GM18873 (cell line): Measurements from ENCODE around the gene TUBA3D.
"Not testable (repeated sequence)": the region's sequence is repeated elsewhere in the genome, so short reads cannot be mapped to it uniquely, and the experiment has no call there.

Experiments used
- ATAC-seq: cut with Tn5 transposase; IDR thresholded peaks from one replicate; pipeline ENCODE4 v1.9.1; 2021; ENCODE audit warnings: mild to moderate bottlenecking, moderate library complexity, moderate number of reproducible peaks; ENCODE audit not compliant: unreplicated experiment, low FRiP score

The TUBA3D gene

GRCh38 chr2:131475831-131476230 is at the start of gene TUBA3D:
TSS of gene TUBA3D (plus strand) at chr2:131476119. CDS start at chr2:131476200, 81 bp downstream.
- no peak for ATAC-seq

- no peak for ATAC-seq
Observed at GRCh38 chr2:131426727-131427126, 49.2 kb upstream of the TUBA3D start.

- ATAC-seq: no peak
Observed at GRCh38 chr2:131431336-131431735, 44.6 kb upstream of the TUBA3D start.

- ATAC-seq: not testable (repeated sequence)
Observed at GRCh38 chr2:131440742-131441468, 35.0 kb upstream of the TUBA3D start.

GRCh38 chr2:131444736-131445514 is 31.0 kb upstream of the TUBA3D start:
- not testable (repeated sequence) for ATAC-seq

- not testable (repeated sequence) for ATAC-seq
Observed at GRCh38 chr2:131445515-131445797, 30.5 kb upstream of the TUBA3D start.

- no peak for ATAC-seq
Observed at GRCh38 chr2:131445896-131446295, 30.0 kb upstream of the TUBA3D start.

GRCh38 chr2:131447981-131448380 is 27.9 kb upstream of the TUBA3D start:
- not testable (repeated sequence) for ATAC-seq

GRCh38 chr2:131451265-131451949 is 24.5 kb upstream of the TUBA3D start:
- not testable (repeated sequence) for ATAC-seq

GRCh38 chr2:131454914-131455313 is 21.0 kb upstream of the TUBA3D start:
- ATAC-seq: not testable (repeated sequence)

GRCh38 chr2:131467722-131468121 is 8.2 kb upstream of the TUBA3D start:
- not testable (repeated sequence) for ATAC-seq

GRCh38 chr2:131470944-131471343 is 5.0 kb upstream of the TUBA3D start:
- not testable (repeated sequence) for ATAC-seq

- ATAC-seq: not testable (repeated sequence)
Observed at GRCh38 chr2:131471624-131472023, 4.3 kb upstream of the TUBA3D start.

GRCh38 chr2:131473266-131473665 is 2.7 kb upstream of the TUBA3D start:
- ATAC-seq: not testable (repeated sequence)

- ATAC-seq: not testable (repeated sequence)
Observed at GRCh38 chr2:131476363-131476762, 444 bp downstream of the TUBA3D start.

- not testable (repeated sequence) for ATAC-seq
Observed at GRCh38 chr2:131477227-131477626, 1.3 kb downstream of the TUBA3D start.

- not testable (repeated sequence) for ATAC-seq
Observed at GRCh38 chr2:131478074-131478849, 2.3 kb downstream of the TUBA3D start.

GRCh38 chr2:131478850-131479461 is 3.0 kb downstream of the TUBA3D start:
- not testable (repeated sequence) for ATAC-seq

- ATAC-seq: not testable (repeated sequence)
Observed at GRCh38 chr2:131480351-131480750, 4.4 kb downstream of the TUBA3D start.
